ENCODE results near the gene RDH16.

- TF ChIP-seq POLR2A (IDR thresholded peaks at IDR 0.05; ENCODE audit: low read depth, low read length) (no peak), POLR2AphosphoS5 (IDR thresholded peaks at IDR 0.05; ENCODE audit: low read depth, low read length) (no peak)
Observed at GRCh38 chr12:56922031-56922430, 35.4 kb downstream of the RDH16 start.
